Esophagus squamous epithelium (tissue), 5 donors: ENCODE results near the gene KLHDC7B. TPM values are rescaled to one million over a fixed set of nuclear protein-coding genes. Genes with fewer than 3 reads are reported as not detected.
A peak's percentile ranks its signal among the peaks of the same experiment; 100 is the strongest.

Experiments used
- DNase-seq: peaks from one replicate; lab custom pipeline; 2025; lab: John Stamatoyannopoulos, UW
- H3K27ac ChIP-seq, 4 donors: fragments of 200-600 bp; sonication (generic); one replicate each; pipeline ENCODE4 v1.5.1; 2016 to 2019; ENCODE audit warnings: mild to moderate bottlenecking in 1 of 4
- H3K27me3 ChIP-seq, 4 donors: fragments of 200-600 bp; sonication (generic); 1 replicate in 3 of 4; 2 replicates in 1 of 4; pipeline versions ENCODE4 v1.5.1 to v1.6.0; 2017 to 2021; ENCODE audit warnings: antibody characterized with exemption in 1 of 4
- H3K36me3 ChIP-seq, 3 donors: fragments of 200-600 bp; sonication (generic); one replicate each; pipeline ENCODE4 v1.5.1; 2016 to 2019
- H3K4me1 ChIP-seq, 3 donors: fragments of 200-600 bp; sonication (generic); one replicate each; pipeline ENCODE4 v1.5.1; 2017 to 2019
- H3K4me3 ChIP-seq, 4 donors: fragments of 200-600 bp; sonication (generic); 1 replicate in 3 of 4; 2 replicates in 1 of 4; pipeline ENCODE4 v1.5.1; 2016 to 2019; ENCODE audit warnings: mild to moderate bottlenecking in 2 of 4, moderate library complexity in 1 of 4
- H3K9me3 ChIP-seq, 3 donors: fragments of 200-600 bp; sonication (generic); one replicate each; pipeline ENCODE4 v1.5.1; 2016 to 2019
- POLR2A ChIP-seq, 4 donors: fragments of 450-650 bp; IDR thresholded peaks; one replicate each; pipeline ENCODE4 v1.6.1; 2017; ENCODE audit warnings: antibody characterized with exemption in 4 of 4, mild to moderate bottlenecking in 4 of 4, moderate library complexity in 3 of 4
- WGBS, 2 donors: methylation state at CpG; one replicate each; pipeline ENCODE4 v1.1.5; 2018; 5-methylcytosine and 5-hydroxymethylcytosine counted together
- intact Hi-C: fragments of 100-400 bp; cut with DNase I; formaldehyde crosslinking; loops from one replicate; pipeline ENCODE4 v1.15.0; 2022
- total RNA-seq, 4 donors: library from RNA; depleted of rRNA; stranded (reverse); fragments of >200 nt; gene quantifications; one replicate each; pipeline ENCODE4 v1.1.0, GENCODE V29; 2016
- TF ChIP-seq, protein P1 (sequence below), 6 experiments: fragments of 450-650 bp in 4 of 6; fragments of 200-600 bp in 2 of 6; sonication (generic) in 2 of 6; IDR thresholded peaks; one replicate each; pipeline ENCODE4 v1.5.1; 2016 to 2019; ENCODE audit warnings: antibody characterized with exemption in 6 of 6, mild to moderate bottlenecking in 4 of 6, moderate library complexity in 4 of 6
- donor health status: DM: yes; HTN: yes; CAD: no.

KLHDC7B gene
- total RNA-seq, 4 donors from 2014 or later, result 0.26 to 0.53 (median 0.40) TPM

DNA sequence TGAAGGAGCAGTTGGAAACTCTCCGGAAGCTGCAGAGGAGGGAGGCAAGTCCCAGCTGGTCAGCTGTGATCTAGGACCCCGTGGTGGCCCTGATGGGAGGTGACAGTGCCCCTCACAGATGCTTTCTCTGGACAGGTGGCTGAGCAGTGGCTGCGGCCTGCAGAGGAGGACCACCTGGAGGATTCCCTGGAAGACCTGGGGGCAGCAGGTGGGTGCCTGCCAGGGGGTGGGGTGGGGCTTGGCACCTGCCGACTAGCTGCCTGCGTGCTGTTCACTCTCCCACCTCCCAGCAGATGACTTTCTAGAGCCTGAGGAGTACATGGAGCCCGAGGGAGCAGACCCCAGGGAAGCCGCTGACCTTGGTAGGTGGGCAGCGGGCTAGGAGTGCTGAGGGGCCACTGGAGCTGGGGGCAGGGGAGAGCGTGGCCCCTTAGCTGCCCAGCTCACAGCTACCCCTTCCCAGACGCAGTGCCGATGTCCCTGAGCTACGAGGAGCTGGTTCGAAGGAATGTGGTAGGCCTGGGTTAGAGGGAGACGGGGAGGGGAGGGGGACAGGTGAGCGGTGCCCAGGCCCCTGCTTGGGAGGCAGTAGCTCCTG lies 23.4 kb upstream of the KLHDC7B start:
- WGBS, 2 donors, result 80 to 100% methylated on average over 1 to 2 of the region's 15 CpGs
- no peak for TF ChIP-seq POLR2A (IDR thresholded peaks at IDR 0.05)
- TF ChIP-seq, protein P1, sequence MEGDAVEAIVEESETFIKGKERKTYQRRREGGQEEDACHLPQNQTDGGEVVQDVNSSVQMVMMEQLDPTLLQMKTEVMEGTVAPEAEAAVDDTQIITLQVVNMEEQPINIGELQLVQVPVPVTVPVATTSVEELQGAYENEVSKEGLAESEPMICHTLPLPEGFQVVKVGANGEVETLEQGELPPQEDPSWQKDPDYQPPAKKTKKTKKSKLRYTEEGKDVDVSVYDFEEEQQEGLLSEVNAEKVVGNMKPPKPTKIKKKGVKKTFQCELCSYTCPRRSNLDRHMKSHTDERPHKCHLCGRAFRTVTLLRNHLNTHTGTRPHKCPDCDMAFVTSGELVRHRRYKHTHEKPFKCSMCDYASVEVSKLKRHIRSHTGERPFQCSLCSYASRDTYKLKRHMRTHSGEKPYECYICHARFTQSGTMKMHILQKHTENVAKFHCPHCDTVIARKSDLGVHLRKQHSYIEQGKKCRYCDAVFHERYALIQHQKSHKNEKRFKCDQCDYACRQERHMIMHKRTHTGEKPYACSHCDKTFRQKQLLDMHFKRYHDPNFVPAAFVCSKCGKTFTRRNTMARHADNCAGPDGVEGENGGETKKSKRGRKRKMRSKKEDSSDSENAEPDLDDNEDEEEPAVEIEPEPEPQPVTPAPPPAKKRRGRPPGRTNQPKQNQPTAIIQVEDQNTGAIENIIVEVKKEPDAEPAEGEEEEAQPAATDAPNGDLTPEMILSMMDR (IDR thresholded peaks at IDR 0.05), result no peak
- H3K36me3 ChIP-seq, result peaks cover 35 to 68% (median 39%) of the 10 kb centered on the region in 3 donors
- H3K27me3 ChIP-seq, result no peaks in the 10 kb centered on the region
- H3K9me3 ChIP-seq, result no peaks in the 10 kb centered on the region
- intact Hi-C loops, result loop anchor here (10.0 kb wide), 1 partner anchor 92 kb away; no protein-coding TSS in a partner anchor
- no peak overlapping the region for H3K4me3 ChIP-seq
- H3K4me1 ChIP-seq, result peaks cover 23 to 40% (median 28%) of the 10 kb centered on the region in 3 donors
- no peak overlapping the region for H3K27ac ChIP-seq
- DNase-seq, result no peak

DNA sequence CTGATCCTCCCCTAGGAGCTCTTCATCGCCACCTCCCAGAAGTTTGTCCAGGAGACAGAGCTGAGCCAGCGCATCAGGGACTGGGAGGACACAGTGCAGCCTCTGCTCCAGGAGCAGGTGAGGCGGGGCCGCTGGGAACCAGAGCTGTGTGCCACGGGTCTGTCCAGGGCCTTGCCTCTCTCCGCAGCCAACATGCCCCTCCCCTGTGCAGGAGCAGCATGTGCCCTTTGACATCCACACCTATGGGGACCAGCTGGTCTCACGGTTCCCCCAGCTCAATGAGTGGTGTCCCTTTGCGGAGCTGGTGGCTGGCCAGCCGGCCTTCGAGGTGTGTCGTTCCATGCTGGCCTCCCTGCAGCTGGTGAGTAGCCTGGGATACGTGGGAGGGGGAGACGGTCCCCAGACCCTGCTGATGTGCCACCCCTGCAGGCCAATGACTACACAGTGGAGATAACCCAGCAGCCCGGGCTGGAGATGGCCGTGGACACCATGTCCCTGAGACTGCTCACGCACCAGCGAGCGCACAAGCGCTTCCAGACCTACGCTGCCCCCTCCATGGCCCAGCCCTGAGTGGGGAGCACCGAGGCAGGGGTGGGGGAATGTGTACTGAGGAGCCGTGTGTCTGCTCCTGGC lies 22.8 kb upstream of the KLHDC7B start:
- intact Hi-C loops, result loop anchor here (10.0 kb wide), 1 partner anchor 92 kb away; no protein-coding TSS in a partner anchor

DNA sequence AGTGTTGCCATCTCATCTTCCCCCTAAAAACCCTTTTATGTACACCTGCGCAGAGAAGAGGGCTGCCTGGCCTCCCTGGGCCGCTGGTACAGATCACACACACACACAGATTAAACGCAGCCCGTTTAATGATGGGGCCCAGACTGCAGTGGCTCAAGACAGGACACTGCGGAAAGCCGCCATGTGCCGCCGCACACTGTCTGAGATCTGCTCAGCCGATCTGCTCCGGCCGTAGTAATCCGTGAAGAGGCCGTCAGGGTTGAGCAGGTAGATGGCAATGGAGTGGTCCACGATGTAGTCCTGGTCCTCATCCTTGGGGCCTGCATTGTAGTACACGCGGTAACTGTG lies 22.3 kb upstream of the KLHDC7B start:
- DNase-seq, result no peak
- H3K9me3 ChIP-seq, result no peaks in the 10 kb centered on the region
- H3K36me3 ChIP-seq, result peaks cover 28 to 57% (median 28%) of the 10 kb centered on the region in 3 donors
- WGBS, 2 donors, result 90% methylated on average over 15 of the region's 16 CpGs; no CpG with 5 or more reads in 1 of the 2 donors
- no peak overlapping the region for H3K4me3 ChIP-seq
- H3K27ac ChIP-seq, result no peak overlapping the region
- H3K27me3 ChIP-seq, result no peaks in the 10 kb centered on the region
- intact Hi-C loops, result loop anchor here (10.0 kb wide), 1 partner anchor 91 kb away; no protein-coding TSS in a partner anchor
- no peak for TF ChIP-seq POLR2A (IDR thresholded peaks at IDR 0.05)
- TF ChIP-seq, protein P1 (IDR thresholded peaks at IDR 0.05), result no peak
- peaks cover 29 to 51% (median 30%) of the 10 kb centered on the region in 3 donors for H3K4me1 ChIP-seq

More for the DNA sequence above, 22.8 kb upstream of the KLHDC7B start:
- Histone ChIP-seq H3K27ac (no peak overlapping the region), H3K4me3 (no peak overlapping the region), H3K9me3 (no peaks in the 10 kb centered on the region), H3K36me3 (peaks cover 30 to 62% (median 33%) of the 10 kb centered on the region in 3 donors), H3K27me3 (no peaks in the 10 kb centered on the region), H3K4me1 (peaks cover 25 to 46% (median 29%) of the 10 kb centered on the region in 3 donors)
- no peak for DNase-seq
- 70 to 77% methylated on average over 2 to 10 of the region's 22 CpGs for WGBS, 2 donors
- TF ChIP-seq POLR2A (IDR thresholded peaks at IDR 0.05), result no peak
- TF ChIP-seq, protein P1 (IDR thresholded peaks at IDR 0.05), result no peak

DNA sequence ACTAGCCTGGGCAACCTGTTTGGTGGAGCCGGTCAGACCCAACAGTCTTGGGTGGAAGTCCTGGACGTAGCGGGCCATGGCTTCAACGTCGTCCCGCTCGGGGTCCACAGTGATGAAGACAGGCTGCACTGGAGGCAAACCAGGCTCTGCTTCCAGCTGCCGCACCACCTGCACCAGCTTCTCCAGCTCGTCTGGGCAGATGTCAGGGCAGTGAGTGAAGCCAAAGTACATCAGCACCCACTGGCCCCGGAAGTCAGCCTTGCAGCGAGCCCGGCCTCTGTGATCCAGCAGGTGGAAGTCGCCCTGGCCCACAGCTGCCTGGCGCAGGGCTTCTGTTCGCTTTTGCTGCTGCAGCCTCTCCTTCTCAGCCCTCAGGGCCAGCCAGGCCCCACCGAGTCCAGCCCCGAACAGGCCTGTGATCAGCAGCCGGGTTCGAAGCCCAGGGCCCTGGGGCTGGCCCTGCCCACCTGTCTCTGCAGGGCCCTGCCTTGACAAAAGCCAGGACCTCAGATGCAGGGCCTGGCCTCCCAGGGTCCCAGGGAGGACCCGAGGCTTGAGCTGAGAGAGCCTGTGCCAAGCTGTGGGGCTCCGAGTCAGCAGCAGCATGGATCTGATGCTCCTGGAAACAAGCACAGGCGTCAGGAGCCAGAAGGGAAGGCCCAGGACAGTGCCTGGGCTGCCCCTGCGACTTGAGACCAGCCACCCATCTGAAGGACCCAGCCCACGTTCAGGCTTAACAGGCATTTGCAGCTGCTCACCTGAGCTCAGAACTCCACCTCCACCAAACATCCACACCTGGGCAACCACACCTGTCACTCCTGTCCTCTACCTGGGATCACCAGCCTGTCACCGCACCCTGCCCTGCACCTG lies 21.7 kb upstream of the KLHDC7B start:
- DNase-seq, result no peak
- 71 to 73% methylated on average over 8 to 9 of the region's 25 CpGs for WGBS, 2 donors
- Histone ChIP-seq H3K27ac (peak overlapping the region; percentile 90 to 99 (median 95)), H3K36me3 (peaks cover 25 to 51% (median 28%) of the 10 kb centered on the region in 3 donors), H3K4me3 (peak overlapping the region; percentile 55 to 84 (median 67)), H3K4me1 (peaks cover 32 to 57% (median 37%) of the 10 kb centered on the region in 3 donors), H3K9me3 (no peaks in the 10 kb centered on the region), H3K27me3 (no peaks in the 10 kb centered on the region)
- intact Hi-C loops, result loop anchor here (10.0 kb wide), 1 partner anchor 91 kb away; no protein-coding TSS in a partner anchor
- no peak for TF ChIP-seq POLR2A (IDR thresholded peaks at IDR 0.05)
- TF ChIP-seq, protein P1 (IDR thresholded peaks at IDR 0.05), result no peak
